HEK293 (cell line): ENCODE measurements around the gene TGFB1.

Source experiments
- CTCF ChIA-PET: fragments of 350-600 bp; formaldehyde crosslinking; extraction: SDS; loops from one replicate; lab custom pipeline; 2021; ENCODE audit warnings: antibody characterized with exemption; lab: Yijun Ruan, JAX
- POLR2A ChIA-PET: fragments of 300-600 bp; formaldehyde crosslinking; extraction: SDS; loops from one replicate; lab custom pipeline; 2020; ENCODE audit warnings: antibody characterized with exemption, inconsistent platforms; lab: Yijun Ruan, JAX
- H3K27ac ChIP-seq: fragments of 200-500 bp; sonication (Bioruptor generic); 2 replicates; pipeline ENCODE4 v1.5.1; 2014; ENCODE audit warnings: low read depth, low read length, control low read depth, inconsistent platforms; ENCODE audit errors: extremely low read depth
- H3K36me3 ChIP-seq, 2 experiments: fragments of 200-500 bp in 1 of 2; sonication (Bioruptor generic) in 1 of 2; 1 replicate in 1 of 2; 2 replicates in 1 of 2; pipeline ENCODE4 v1.5.1; 2014 to 2017; ENCODE audit warnings: inconsistent platforms in 2 of 2, low read length in 2 of 2; ENCODE audit not compliant: control insufficient read depth in 2 of 2, insufficient read depth in 1 of 2
- H3K4me1 ChIP-seq: fragments of 200-500 bp; sonication (Bioruptor generic); 2 replicates; pipeline ENCODE4 v1.5.1; 2014; ENCODE audit warnings: mild to moderate bottlenecking, low read length, inconsistent platforms; ENCODE audit not compliant: control insufficient read depth, insufficient read depth
- H3K4me3 ChIP-seq: 2 replicates; pipeline ENCODE4 v1.5.1; 2011; ENCODE audit warnings: low read depth, mild to moderate bottlenecking, control low read depth, low read length, moderate library complexity
- H3K9me3 ChIP-seq: fragments of 200-500 bp; sonication (Bioruptor generic); 2 replicates; pipeline ENCODE4 v1.5.1; 2014; ENCODE audit warnings: low read depth, low read length, inconsistent platforms; ENCODE audit not compliant: control insufficient read depth, insufficient read depth
- GLI4 ChIP-seq: fragments of 450-650 bp; formaldehyde crosslinking; IDR thresholded peaks from 2 replicates; pipeline ENCODE4 v1.5.1; 2016; ENCODE audit warnings: missing biosample characterization, missing genetic modification characterization
- HOXA7 ChIP-seq: sonication (generic); formaldehyde crosslinking; IDR thresholded peaks from 2 replicates; pipeline ENCODE4 v1.8.1; 2022; ENCODE audit warnings: missing genetic modification reagents, borderline replicate concordance
- IKZF3 ChIP-seq: fragments of 450-650 bp; IDR thresholded peaks from 2 replicates; pipeline ENCODE4 v1.5.0; 2018; ENCODE audit warnings: missing biosample characterization, mild to moderate bottlenecking, missing genetic modification characterization, moderate library complexity
- PRDM2 ChIP-seq: fragments of 450-650 bp; formaldehyde crosslinking; IDR thresholded peaks from 2 replicates; pipeline ENCODE4 v1.5.1; 2016; ENCODE audit warnings: missing biosample characterization, missing genetic modification characterization, borderline replicate concordance
- REPIN1 ChIP-seq: fragments of 450-650 bp; formaldehyde crosslinking; IDR thresholded peaks from 2 replicates; pipeline ENCODE4 v1.5.1; 2017; ENCODE audit warnings: missing biosample characterization, missing genetic modification characterization, low read depth
- SALL2 ChIP-seq: fragments of 450-650 bp; formaldehyde crosslinking; IDR thresholded peaks from 2 replicates; pipeline ENCODE4 v1.5.0; 2017; ENCODE audit warnings: missing biosample characterization, mild to moderate bottlenecking, missing genetic modification characterization, borderline replicate concordance
- YY2 ChIP-seq: fragments of 450-650 bp; formaldehyde crosslinking; IDR thresholded peaks from 2 replicates; pipeline ENCODE4 v1.5.1; 2016; ENCODE audit warnings: missing biosample characterization, missing genetic modification characterization
- ZBTB17 ChIP-seq: fragments of 450-650 bp; formaldehyde crosslinking; IDR thresholded peaks from 2 replicates; pipeline ENCODE4 v1.5.1; 2016; ENCODE audit warnings: missing biosample characterization, missing genetic modification characterization
- ZBTB7A ChIP-seq: fragments of 450-650 bp; formaldehyde crosslinking; IDR thresholded peaks from 2 replicates; pipeline ENCODE4 v1.5.1; 2016; ENCODE audit warnings: low read depth, missing biosample characterization, missing genetic modification characterization
- ZEB2 ChIP-seq: fragments of 450-650 bp; formaldehyde crosslinking; IDR thresholded peaks from 2 replicates; pipeline ENCODE4 v1.5.1; 2016; ENCODE audit warnings: missing biosample characterization, missing genetic modification characterization
- ZFHX2 ChIP-seq: fragments of 450-650 bp; formaldehyde crosslinking; conservative IDR thresholded peaks from 2 replicates; pipeline ENCODE4 v1.5.1; 2016; ENCODE audit warnings: missing biosample characterization, missing genetic modification characterization
- ZNF114 ChIP-seq: fragments of 450-650 bp; formaldehyde crosslinking; IDR thresholded peaks from 2 replicates; pipeline ENCODE4 v1.5.0; 2017; ENCODE audit warnings: missing biosample characterization, missing genetic modification characterization
- ZNF175 ChIP-seq: fragments of 450-650 bp; formaldehyde crosslinking; IDR thresholded peaks from 2 replicates; pipeline ENCODE4 v1.5.1; 2016; ENCODE audit warnings: missing biosample characterization, missing genetic modification characterization
- ZNF292 ChIP-seq: fragments of 450-650 bp; formaldehyde crosslinking; IDR thresholded peaks from 2 replicates; pipeline ENCODE4 v1.5.1; 2016; ENCODE audit warnings: low read depth, missing biosample characterization, missing genetic modification characterization, borderline replicate concordance
- ZNF37A ChIP-seq: fragments of 450-650 bp; IDR thresholded peaks from 2 replicates; pipeline ENCODE4 v1.5.1; 2018; ENCODE audit warnings: missing biosample characterization, missing genetic modification characterization
- ZNF404 ChIP-seq: fragments of 450-650 bp; formaldehyde crosslinking; IDR thresholded peaks from 2 replicates; pipeline ENCODE4 v1.5.1; 2017; ENCODE audit warnings: missing biosample characterization, missing genetic modification characterization
- ZNF530 ChIP-seq: fragments of 450-650 bp; formaldehyde crosslinking; IDR thresholded peaks from 2 replicates; pipeline ENCODE4 v1.5.1; 2016; ENCODE audit warnings: low read depth, missing biosample characterization, missing genetic modification characterization
- ZNF558 ChIP-seq: fragments of 450-650 bp; formaldehyde crosslinking; IDR thresholded peaks from 2 replicates; pipeline ENCODE4 v1.5.1; 2016; ENCODE audit warnings: missing biosample characterization, missing genetic modification characterization
- ZNF585B ChIP-seq: fragments of 450-650 bp; formaldehyde crosslinking; IDR thresholded peaks from 2 replicates; pipeline ENCODE4 v1.5.1; 2016; ENCODE audit warnings: missing biosample characterization, missing genetic modification characterization
- ZNF623 ChIP-seq: fragments of 450-650 bp; formaldehyde crosslinking; IDR thresholded peaks from 2 replicates; pipeline ENCODE4 v1.5.1; 2016; ENCODE audit warnings: missing biosample characterization, missing genetic modification characterization
- ZNF707 ChIP-seq: fragments of 450-650 bp; formaldehyde crosslinking; IDR thresholded peaks from 2 replicates; pipeline ENCODE4 v1.5.1; 2016; ENCODE audit warnings: missing biosample characterization, missing genetic modification characterization
- ZNF747 ChIP-seq: fragments of 450-650 bp; formaldehyde crosslinking; IDR thresholded peaks from 2 replicates; pipeline ENCODE4 v1.5.1; 2016; ENCODE audit warnings: missing biosample characterization, missing genetic modification characterization
- ZNF777 ChIP-seq: fragments of 450-650 bp; formaldehyde crosslinking; IDR thresholded peaks from 2 replicates; pipeline ENCODE4 v1.5.1; 2017; ENCODE audit warnings: missing biosample characterization, missing genetic modification characterization, borderline replicate concordance
- ZSCAN16 ChIP-seq: fragments of 450-650 bp; formaldehyde crosslinking; IDR thresholded peaks from 2 replicates; pipeline ENCODE4 v1.5.1; 2016; ENCODE audit warnings: missing biosample characterization, missing genetic modification characterization
- ZXDB ChIP-seq: fragments of 450-650 bp; formaldehyde crosslinking; IDR thresholded peaks from 2 replicates; pipeline ENCODE4 v1.5.1; 2016; ENCODE audit warnings: missing biosample characterization, missing genetic modification characterization
- TF ChIP-seq, protein P1 (sequence below): fragments of 450-650 bp; formaldehyde crosslinking; IDR thresholded peaks from 2 replicates; pipeline ENCODE4 v1.5.1; 2016; ENCODE audit warnings: missing biosample characterization, missing genetic modification characterization
- TF ChIP-seq, protein P2 (sequence below): fragments of 450-650 bp; formaldehyde crosslinking; IDR thresholded peaks from 2 replicates; pipeline ENCODE4 v1.5.1; 2016; ENCODE audit warnings: missing biosample characterization, missing genetic modification characterization

Gene TGFB1

GRCh38 chr19:41325640-41325946 lies 28.1 kb downstream of the TGFB1 start:
- no peaks in the 10 kb centered on the region for H3K9me3 ChIP-seq
- TF ChIP-seq YY2 (tag by site-specific recombination) (no peak), ZBTB17 (no peak), HOXA7 (CRISPR knock-in tag) (no peak), SALL2 (tag by site-specific recombination) (no peak), ZNF747 (tag by site-specific recombination) (no peak), GLI4 (tag by site-specific recombination) (no peak), ZNF623 (no peak), ZFHX2 (tag by site-specific recombination) (no peak), PRDM2 (no peak), REPIN1 (tag by site-specific recombination) (no peak), ZNF558 (tag by site-specific recombination) (no peak), ZXDB (tag by site-specific recombination) (no peak), ZNF175 (tag by site-specific recombination) (no peak), ZBTB7A (tag by site-specific recombination) (no peak), ZNF585B (tag by site-specific recombination) (no peak), ZNF37A (tag by site-specific recombination) (no peak), ZNF707 (tag by site-specific recombination) (no peak), ZEB2 (tag by site-specific recombination) (no peak), ZNF404 (no peak), ZNF777 (tag by site-specific recombination) (no peak)
- TF ChIP-seq, all 188 proteins: peak for 0
- Histone ChIP-seq H3K27ac (peak overlapping the region; percentile 28; the same call in 1 of the 2 replicates), H3K4me1 (peaks cover 22% of the 10 kb centered on the region), H3K4me3 (no peak overlapping the region), H3K36me3 (peaks cover 17 to 41% of the 10 kb centered on the region in 2 experiments; a peak in 2 of 3 replicates)
- CTCF ChIA-PET: interaction anchor here (0.7 to 1.7 kb wide), 3 partner anchors 27 to 381 kb away, joined by 3 to 9 read pairs (median 7); partner anchors contain the start of gene TGFB1
- POLR2A ChIA-PET: interaction anchor here (0.6 to 2.5 kb wide), 6 partner anchors 14 to 136 kb away, joined by 3 to 10 read pairs (median 4); partner anchors contain the start of gene HNRNPUL1

DNA sequence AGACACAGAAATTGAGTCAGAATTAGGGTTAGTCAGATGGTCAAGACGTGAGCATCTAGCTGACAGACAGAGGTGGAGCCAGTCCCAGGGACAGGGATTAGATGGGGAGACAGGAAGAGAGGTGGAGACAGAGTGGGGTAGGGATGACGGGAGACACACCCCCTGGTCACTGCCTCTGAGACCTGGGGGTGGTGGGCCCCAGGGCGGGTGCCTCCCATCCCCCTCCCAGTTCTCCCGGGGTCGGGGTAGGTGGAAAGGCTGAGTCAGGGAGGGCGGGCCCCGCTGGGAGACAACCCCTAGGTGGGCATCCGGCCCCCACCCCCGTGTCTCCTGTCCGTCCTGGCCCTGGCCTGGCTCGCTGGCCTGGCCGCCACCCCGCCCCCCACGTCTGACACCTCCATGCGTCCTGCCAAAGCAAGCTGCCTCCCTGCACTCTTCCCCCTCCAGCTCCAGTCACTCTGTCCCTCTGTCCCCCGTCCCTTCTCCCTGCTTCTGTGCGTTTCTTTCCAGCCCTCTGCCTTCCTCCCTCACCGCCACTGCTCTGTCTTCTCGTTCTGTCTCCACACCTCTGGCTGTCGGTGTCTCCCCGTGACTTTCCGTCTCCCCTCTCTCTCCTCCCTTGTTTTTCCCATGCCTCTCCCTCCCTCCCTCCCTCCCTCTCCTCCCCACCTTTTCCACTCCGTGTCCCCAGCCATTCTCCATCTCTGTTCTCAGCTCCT lies 28.6 kb downstream of the TGFB1 start:
- ChIA-PET POLR2A (interaction anchor here (0.6 to 2.5 kb wide), 9 partner anchors 11 to 576 kb away, joined by 3 to 10 read pairs (median 4); partner anchors contain the start of genes DMAC2 and HNRNPUL1), CTCF (interaction anchor here (0.6 to 1.7 kb wide), 5 partner anchors 11 to 426 kb away, joined by 3 to 9 read pairs (median 4); partner anchors contain the start of gene TGFB1)
- Histone ChIP-seq H3K36me3 (peaks cover 12 to 41% of the 10 kb centered on the region in 2 experiments; a peak in 2 of 3 replicates), H3K4me3 (no peak overlapping the region), H3K4me1 (peaks cover 22% of the 10 kb centered on the region), H3K27ac (peak overlapping the region; percentile 33; the same call in 1 of the 2 replicates), H3K9me3 (no peaks in the 10 kb centered on the region)
- TF ChIP-seq HOXA7 (CRISPR knock-in tag): no peak
- no peak for TF ChIP-seq IKZF3 (tag by site-specific recombination)
- no peak for TF ChIP-seq ZNF114 (tag by site-specific recombination)
- TF ChIP-seq, protein P1, sequence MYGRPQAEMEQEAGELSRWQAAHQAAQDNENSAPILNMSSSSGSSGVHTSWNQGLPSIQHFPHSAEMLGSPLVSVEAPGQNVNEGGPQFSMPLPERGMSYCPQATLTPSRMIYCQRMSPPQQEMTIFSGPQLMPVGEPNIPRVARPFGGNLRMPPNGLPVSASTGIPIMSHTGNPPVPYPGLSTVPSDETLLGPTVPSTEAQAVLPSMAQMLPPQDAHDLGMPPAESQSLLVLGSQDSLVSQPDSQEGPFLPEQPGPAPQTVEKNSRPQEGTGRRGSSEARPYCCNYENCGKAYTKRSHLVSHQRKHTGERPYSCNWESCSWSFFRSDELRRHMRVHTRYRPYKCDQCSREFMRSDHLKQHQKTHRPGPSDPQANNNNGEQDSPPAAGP: peak; percentile 83
- TF ChIP-seq ZSCAN16 (tag by site-specific recombination): no peak
- no peak for TF ChIP-seq ZNF530 (tag by site-specific recombination)
- TF ChIP-seq, protein P2, sequence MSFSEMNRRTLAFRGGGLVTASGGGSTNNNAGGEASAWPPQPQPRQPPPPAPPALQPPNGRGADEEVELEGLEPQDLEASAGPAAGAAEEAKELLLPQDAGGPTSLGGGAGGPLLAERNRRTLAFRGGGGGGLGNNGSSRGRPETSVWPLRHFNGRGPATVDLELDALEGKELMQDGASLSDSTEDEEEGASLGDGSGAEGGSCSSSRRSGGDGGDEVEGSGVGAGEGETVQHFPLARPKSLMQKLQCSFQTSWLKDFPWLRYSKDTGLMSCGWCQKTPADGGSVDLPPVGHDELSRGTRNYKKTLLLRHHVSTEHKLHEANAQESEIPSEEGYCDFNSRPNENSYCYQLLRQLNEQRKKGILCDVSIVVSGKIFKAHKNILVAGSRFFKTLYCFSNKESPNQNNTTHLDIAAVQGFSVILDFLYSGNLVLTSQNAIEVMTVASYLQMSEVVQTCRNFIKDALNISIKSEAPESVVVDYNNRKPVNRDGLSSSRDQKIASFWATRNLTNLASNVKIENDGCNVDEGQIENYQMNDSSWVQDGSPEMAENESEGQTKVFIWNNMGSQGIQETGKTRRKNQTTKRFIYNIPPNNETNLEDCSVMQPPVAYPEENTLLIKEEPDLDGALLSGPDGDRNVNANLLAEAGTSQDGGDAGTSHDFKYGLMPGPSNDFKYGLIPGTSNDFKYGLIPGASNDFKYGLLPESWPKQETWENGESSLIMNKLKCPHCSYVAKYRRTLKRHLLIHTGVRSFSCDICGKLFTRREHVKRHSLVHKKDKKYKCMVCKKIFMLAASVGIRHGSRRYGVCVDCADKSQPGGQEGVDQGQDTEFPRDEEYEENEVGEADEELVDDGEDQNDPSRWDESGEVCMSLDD (tag by site-specific recombination): no peak
- TF ChIP-seq ZNF292 (tag by site-specific recombination): no peak
